ENCODE measurements around the gene VPS33B.

VPS33B gene

DNA sequence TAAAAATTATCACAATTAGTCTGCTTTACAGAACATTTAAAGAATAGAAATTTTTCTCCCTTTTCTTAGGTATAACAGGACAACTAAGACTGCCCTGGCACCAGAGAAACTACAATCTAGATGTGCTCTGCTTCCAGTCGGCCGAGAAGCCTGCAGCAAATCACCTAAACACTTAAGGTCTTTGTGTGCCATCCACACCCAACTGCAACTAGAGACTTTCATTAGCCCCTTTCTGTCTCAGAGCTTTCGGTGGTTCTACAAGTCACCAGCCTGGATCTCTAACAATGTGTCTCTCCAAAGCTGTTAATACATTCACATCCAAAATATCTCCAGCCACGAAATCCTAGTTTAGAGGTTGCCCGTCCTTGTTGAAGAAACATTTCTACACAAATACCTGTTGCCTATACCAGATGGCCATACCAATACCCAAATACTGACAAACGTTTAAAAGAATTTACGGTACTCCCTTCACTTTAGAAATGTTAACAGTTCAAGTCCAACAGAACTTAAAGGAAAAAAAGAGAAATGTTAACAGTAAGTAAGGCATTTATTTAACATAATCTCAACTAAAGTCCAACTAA is 34.7 kb downstream of the VPS33B start:
- no peak for DNase-seq

DNA sequence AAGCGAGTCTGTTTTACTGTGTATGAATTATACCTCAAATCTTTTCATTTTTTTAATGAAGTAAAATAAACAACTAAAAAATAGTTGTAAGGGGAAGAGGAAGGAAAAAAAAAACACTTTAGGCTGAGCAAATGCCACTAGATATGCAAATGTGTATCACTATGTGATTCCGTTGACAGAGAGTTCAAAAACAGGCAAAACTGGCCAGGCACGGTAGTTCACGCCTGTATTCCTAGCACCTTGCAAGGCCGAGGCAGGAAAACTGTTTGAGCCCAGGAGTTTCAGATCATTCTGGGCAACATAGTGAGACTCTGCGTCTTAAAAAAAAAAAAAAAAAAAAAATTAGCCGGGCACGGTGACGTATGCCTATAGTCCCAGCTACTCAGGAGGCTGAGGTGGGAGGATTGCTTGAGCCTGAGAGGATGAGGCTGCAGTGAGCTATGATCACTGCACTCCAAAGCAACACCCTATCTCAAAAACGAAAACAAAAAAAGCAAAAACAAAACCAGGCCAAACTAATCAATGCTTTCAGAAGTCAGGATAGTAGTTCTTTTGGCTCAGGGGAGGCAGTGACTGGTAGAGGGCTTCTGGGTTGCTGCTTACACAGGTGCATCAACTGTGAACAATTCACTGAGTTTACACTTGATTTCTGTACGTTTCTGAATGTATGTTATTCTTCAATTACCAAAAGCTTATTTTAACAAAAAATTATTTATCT is 35.4 kb downstream of the VPS33B start:
- in situ Hi-C loops (cut with MboI; ENCODE audit: low pct_unique_long_range_greater_than_20kb, low sequenced_read_pairs) = no loop called here
- no peak for DNase-seq

More for the DNA sequence above, 34.7 kb downstream of the VPS33B start:
- in situ Hi-C loops (cut with MboI; ENCODE audit: low pct_unique_long_range_greater_than_20kb, low sequenced_read_pairs) = no loop called here

- in situ Hi-C loops (cut with MboI; ENCODE audit: low pct_unique_long_range_greater_than_20kb, low sequenced_read_pairs) = no loop called here
- no peak for DNase-seq
These were observed 40.3 kb downstream of the VPS33B start for GRCh38 chr15:90982135-90982534.

DNA sequence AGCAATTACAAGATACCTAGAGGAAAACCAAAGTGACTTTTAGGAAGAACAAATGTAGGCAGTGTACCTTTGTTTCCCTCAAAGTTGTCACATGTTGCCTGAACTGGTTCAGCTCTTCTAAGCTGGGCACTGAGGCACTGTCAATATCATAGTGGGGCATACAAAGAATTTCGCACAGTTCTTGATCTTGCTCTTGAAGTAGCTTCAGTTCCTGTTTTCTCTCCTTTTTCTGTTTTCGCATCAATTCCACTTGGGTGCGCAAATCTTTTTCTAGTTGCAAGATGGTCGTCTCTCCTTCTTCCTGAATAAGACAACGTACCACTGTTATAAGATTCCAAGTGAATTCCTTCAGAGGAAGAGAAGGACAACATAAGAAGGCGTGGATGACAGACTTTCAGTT is 40.7 kb downstream of the VPS33B start:
- in situ Hi-C loops (cut with MboI; ENCODE audit: low pct_unique_long_range_greater_than_20kb, low sequenced_read_pairs) = no loop called here
- no peak for DNase-seq

GRCh38 chr15:90979582-90979981 is 42.8 kb downstream of the VPS33B start:
- in situ Hi-C loops (cut with MboI; ENCODE audit: low pct_unique_long_range_greater_than_20kb, low sequenced_read_pairs) = no loop called here
- DNase-seq = no peak

DNA sequence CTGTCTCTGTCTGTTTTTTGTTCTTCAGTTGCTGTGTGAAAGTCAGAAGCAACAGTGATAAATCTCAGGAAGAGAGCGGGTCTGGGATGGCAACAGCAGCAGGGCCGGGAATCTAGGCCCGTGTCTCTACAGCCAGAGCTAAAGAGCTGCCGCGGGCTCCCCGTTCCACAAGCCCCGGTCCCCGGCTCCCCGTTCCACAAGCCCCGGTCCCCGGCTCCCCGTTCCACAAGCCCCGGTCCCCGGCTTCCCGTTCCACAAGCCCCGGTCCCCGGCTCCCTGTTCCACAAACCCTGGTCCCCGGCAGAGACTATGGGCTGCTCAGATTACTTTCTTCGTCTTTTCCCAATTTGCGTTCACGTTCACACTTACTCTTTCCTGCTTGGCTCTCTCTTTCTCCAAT is 48.2 kb downstream of the VPS33B start:
- DNase-seq = no peak
- in situ Hi-C loops (cut with MboI; ENCODE audit: low pct_unique_long_range_greater_than_20kb, low sequenced_read_pairs) = no loop called here

- no peak for DNase-seq
- in situ Hi-C loops (cut with MboI; ENCODE audit: low pct_unique_long_range_greater_than_20kb, low sequenced_read_pairs) = no loop called here
These were observed 50.3 kb downstream of the VPS33B start for GRCh38 chr15:90972133-90972532.

DNA sequence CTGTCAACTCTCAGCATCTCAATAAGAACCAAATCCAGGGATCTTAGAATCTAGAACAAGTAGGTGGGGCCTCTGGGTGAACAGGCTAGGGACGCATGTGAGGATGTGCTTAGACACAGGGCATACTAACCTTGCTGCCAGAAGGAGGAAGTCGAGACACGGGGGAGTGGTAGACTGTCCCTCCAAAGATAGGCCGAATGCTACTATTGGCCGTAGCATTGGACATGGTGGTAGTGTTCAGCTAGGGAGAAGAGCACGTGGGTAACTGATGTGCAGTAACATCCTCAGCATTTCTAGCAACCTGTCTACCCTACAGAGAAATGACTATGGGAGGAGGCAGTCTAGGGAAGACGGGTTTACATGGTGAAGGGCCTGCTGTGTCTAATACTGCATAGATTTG is 52.1 kb downstream of the VPS33B start:
- in situ Hi-C loops (cut with MboI; ENCODE audit: low pct_unique_long_range_greater_than_20kb, low sequenced_read_pairs) = no loop called here
- DNase-seq = peak; percentile 63

- in situ Hi-C loops (cut with MboI; ENCODE audit: low pct_unique_long_range_greater_than_20kb, low sequenced_read_pairs) = no loop called here
- DNase-seq = no peak
These were observed 54.0 kb downstream of the VPS33B start for GRCh38 chr15:90968434-90968833.

DNA sequence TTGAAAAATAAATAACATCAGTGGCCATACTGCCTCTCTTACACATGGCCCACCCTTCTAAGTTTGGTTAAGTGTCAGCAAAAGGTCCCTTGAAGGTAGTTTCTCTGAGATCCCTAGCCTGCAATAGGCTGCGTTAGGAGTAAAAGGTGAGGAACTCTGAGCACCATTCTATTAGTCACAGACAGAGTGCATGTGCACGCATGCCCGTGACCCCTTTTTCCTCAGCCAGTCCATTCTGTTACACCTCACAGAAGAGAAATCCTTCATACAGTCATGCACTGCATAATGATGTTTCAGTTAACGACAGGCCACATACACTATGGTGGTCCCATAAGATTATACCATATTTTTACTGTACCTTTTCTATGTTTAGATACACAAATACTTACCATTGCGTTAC is 55.2 kb downstream of the VPS33B start:
- no peak for DNase-seq
- in situ Hi-C loops (cut with MboI; ENCODE audit: low pct_unique_long_range_greater_than_20kb, low sequenced_read_pairs) = no loop called here

DNA sequence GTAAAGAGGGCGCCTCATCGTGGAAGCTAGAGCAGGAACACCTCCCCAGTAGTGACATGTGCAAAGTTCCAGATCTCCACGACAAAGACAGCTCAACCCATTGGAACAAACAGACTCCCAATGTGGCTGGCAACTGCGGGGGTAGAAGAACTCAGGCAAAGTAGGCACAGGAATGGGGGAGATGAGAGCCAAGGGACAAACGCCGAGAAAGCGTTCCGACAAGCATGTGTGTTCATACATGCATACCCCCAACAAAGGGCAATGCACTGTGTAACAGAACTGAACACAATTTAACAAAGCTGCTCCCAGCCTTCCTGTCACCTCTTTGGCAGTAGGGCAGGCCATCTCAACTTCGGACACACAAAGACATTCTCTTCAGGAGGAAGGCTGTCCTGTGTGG is 56.1 kb downstream of the VPS33B start:
- in situ Hi-C loops (cut with MboI; ENCODE audit: low pct_unique_long_range_greater_than_20kb, low sequenced_read_pairs) = no loop called here
- no peak for DNase-seq

DNA sequence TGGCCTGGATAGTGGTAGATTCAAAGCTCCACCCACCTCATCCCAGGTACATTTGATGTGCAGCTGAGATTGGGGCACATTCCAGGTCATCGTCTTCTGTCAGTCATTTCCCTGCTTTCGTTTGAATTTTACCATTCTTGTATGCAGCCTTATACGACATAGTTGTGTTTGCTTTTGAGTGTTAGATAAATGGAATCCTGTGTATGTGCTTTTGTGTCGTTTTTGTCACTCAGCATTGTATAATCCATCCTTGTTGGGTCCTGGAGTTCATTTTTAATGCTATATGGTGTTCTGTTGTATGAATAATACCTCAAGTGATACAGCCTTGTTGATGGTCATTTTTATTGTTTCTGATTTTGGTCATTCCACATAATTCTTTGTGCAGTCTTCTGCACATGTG is 60.4 kb downstream of the VPS33B start:
- no peak for DNase-seq
- in situ Hi-C loops (cut with MboI; ENCODE audit: low pct_unique_long_range_greater_than_20kb, low sequenced_read_pairs) = no loop called here

DNA sequence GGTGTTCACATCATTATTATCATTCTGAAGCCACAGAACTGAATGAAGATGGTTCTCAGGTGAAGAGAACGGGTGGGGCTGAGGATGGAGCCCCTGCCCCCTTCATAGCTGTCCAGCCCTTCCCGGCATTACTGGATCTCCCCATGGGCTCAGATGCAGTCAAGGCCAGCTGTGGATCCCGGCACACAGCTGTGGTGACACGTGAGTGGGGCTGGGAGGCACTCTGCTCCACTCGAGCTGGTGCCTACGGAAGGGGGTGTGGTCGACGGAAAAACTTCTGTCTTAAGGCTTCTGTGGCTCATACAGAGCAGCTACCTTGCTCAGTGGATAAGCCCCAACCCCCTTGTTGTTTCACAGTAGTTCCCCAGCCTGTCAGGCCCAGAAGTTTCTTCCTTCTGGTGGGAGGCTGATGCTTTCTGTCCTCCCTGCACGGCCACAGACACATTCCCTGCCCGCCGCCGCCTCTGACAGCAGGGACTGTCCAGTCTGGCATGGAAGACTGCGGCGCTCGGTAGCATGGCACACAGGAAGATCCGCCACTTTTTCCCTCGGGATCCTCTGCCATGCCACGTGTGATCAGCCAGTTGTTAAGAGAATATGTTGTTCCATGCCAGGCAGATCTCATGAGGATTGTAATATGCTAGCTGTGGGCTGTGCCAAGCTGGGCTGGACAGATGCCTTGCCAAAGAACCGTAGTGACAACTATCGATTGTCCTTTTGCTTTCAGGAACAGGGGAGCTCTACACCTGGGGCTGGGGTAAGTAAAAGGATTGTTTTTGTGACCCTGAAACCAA is 61.9 kb downstream of the VPS33B start:
- in situ Hi-C loops (cut with MboI; ENCODE audit: low pct_unique_long_range_greater_than_20kb, low sequenced_read_pairs) = no loop called here
- DNase-seq = no peak

- in situ Hi-C loops (cut with MboI; ENCODE audit: low pct_unique_long_range_greater_than_20kb, low sequenced_read_pairs) = no loop called here
- no peak for DNase-seq
These were observed 62.5 kb downstream of the VPS33B start for GRCh38 chr15:90959894-90960293.

DNA sequence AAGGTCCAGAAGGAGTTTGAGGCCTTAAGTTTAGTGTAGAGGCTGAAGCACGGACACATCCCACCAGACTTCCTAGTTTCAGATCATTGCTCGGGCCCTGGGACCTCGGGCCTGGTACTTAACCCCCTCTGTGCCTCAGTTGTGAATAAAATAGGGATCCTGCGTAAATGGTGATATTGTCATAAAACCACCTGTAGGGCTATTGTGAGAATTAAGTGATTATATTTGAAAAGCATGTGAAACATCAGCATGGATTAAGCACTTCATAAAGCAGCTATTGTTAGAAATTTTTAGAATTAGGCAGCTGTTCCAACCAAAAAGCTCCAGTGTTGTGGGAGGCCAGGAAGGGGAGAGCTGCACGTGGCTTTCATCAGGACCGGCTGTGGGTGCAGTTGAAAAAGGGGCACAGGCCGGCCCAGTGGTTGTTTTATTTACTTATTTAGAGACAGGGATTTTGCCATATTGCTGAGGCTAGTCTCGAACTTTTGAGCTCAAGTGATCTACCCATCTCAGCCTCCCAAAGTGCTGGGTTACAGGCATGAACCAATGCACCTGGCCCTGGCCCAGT is 63.3 kb downstream of the VPS33B start:
- in situ Hi-C loops (cut with MboI; ENCODE audit: low pct_unique_long_range_greater_than_20kb, low sequenced_read_pairs) = no loop called here

GRCh38 chr15:90957791-90958190 is 64.6 kb downstream of the VPS33B start:
- in situ Hi-C loops (cut with MboI; ENCODE audit: low pct_unique_long_range_greater_than_20kb, low sequenced_read_pairs) = no loop called here
- DNase-seq = no peak

More for the DNA sequence above, 63.3 kb downstream of the VPS33B start:
- DNase-seq = no peak

GRCh38 chr15:90957031-90957790 is 65.2 kb downstream of the VPS33B start:
- in situ Hi-C loops (cut with MboI; ENCODE audit: low pct_unique_long_range_greater_than_20kb, low sequenced_read_pairs) = no loop called here
- DNase-seq = no peak

GRCh38 chr15:90956274-90957030 is 65.9 kb downstream of the VPS33B start:
- in situ Hi-C loops (cut with MboI; ENCODE audit: low pct_unique_long_range_greater_than_20kb, low sequenced_read_pairs) = no loop called here
- no peak for DNase-seq
